Activated CD4-positive, alpha-beta T cell treated with anti-CD3 and anti-CD28 coated beads, Interleukin-2, amount 50 U/mL, for 1 hour (primary cell): ENCODE results near the gene RTN4IP1.
"Not testable (repeated sequence)": the region's sequence is repeated elsewhere in the genome, so short reads cannot be mapped to it uniquely, and the experiment has no call there.

Experiments
- DNase-seq: peaks from one replicate; pipeline ENCODE4 v3.0.0-alpha.2; 2020

The RTN4IP1 gene

DNA sequence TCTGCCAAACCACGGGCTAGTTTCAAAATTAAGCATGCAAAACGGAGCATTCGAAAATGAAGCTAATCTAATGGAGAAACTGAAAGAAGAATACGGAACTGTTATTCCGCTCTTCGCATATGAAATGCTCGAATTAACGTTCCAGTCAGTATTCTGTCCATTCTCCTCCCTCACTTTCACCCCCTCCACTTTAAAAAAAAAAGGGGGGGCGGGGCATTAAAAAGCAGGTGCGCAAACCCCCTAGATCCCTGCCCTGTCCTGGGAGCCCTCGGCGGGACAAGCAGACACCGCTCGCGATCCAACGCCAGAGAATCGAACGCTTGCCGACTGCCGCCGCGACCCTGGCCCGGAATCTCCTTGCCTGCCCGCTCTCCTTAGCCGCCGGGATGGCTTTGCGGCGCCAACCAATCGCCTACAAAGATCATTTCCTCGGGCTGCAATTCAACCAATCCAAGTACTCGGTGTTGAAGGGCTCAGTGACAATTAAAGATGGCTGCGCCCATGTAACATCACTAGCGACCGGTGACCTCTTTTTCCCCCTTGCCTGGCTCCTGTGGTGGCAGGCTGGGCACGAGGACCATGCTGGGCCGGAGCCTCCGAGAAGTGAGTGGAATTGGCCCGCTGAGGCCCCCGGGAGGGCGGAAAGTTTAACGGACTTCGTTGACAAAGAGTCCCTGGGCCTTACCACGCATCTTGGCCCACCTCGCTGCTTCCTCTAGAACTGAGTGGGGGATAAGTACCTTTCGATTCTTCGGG is at the start of gene RTN4IP1, which contains the start of gene QRSL1:
RTN4IP1 (minus strand) TSS at position 396 of the 756 bp plus-strand sequence. CDS start 477 bp downstream, outside the sequence.
QRSL1 (plus strand) TSS at position 476 of the 756 bp plus-strand sequence; CDS start at position 580, 104 bp downstream.
- peak; percentile 79 for DNase-seq

DNA sequence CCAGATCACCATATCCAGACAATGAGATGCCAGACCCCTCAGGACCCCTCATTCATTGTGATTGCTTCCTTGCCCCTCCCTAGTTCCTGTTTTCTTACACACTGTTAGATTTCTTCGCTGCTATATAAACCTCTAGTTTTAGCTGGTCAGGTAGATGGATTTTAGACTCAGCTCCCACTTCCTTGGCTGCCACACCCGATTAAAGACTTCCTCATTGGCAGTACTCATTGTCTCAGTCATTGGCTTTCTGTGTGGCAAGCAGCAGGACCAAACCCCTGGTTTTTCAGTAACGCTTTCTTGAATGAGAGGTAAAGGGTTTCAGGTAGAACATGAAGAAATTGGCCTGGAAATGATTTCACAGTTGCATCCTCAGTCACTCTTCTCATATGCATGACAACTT is 48.0 kb upstream of the RTN4IP1 start:
- DNase-seq = no peak

DNA sequence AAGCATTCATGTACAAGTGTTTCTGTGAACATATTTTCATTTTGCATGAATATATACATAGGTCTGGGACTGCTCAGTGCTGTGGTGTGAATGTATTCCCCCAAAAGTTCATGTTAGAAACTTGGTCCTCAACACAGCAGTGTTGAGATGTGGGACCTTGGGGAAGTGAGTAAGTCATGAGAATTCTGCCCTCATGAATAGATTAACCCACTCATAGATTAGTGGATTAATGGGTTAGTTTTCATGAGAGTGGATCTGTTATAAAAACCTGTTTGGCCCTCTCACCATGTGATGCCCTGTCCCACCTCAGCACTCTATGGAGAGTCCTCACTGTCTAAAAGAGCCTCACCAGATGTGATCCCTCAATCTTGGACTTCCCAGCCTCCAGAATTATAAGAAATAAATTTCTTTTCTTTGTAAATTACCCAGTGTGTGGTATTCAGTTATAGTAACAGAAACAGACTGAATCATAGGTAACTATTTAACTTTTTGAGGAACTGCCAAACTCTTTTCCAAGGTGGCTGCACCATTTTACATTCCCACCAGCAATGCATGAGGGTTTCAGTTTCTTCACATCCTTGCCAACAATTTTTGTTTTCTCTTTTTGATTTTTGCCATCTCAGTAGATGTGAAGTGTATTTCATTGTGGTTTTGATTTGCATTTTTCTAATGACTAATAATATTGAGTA is 45.4 kb upstream of the RTN4IP1 start:
- no peak for DNase-seq

- DNase-seq = no peak
Measured at GRCh38 chr6:106671651-106672050, 42.4 kb upstream of the RTN4IP1 start.

- no peak for DNase-seq
Measured at GRCh38 chr6:106670236-106670635, 40.9 kb upstream of the RTN4IP1 start.

DNA sequence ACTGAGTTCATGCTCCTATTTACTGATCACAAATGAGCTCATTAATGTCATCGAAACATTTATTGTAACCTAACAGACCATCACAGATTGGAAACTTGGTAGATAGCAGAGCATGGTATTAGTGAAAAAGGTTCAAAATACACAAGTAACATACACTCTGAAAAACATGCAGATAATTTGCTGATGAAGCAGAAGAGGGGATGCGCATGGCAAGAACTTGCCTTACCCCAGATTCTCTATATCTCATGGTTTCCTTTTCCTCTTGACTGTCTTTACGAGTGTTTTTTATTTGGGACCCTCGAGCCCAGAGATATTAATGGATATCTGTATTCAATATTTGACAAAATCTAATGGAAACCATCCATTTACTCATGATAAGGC is 37.7 kb upstream of the RTN4IP1 start:
- DNase-seq = no peak

DNA sequence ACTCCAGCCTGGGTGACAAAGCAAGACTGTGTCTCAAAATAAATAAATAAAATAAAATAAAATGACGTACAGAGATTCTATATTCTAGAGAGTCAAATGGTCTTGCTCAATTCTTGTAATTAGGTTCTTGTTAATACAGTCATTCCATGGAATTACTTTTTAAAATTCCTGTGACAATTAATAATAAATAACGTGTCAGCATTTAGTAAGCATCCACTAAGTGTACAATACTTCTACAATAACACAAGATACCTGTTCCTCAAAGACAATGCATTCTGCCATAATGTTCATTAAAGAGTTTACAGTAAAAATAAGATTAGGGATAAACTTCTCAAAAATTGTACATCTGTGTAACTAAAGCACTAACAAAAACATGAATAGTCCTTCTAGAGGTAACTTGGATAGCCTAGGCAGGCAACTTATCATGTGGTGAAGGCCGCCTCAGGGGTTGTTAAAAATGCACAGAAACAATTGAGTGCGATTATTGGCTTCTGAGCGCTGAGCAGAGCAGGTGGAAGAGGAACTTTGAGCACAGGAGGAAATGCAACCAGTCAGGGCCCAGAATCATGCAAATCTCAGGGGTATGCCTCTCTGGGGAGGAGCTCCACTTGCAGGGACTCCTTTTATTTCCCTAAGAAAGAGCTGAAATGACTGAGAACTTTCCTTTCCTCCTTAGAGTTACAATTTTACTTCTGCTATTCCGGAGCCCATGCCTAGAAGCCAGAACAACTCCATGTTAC is 37.2 kb upstream of the RTN4IP1 start:
- no peak for DNase-seq

GRCh38 chr6:106662458-106662857 is 33.2 kb upstream of the RTN4IP1 start:
- DNase-seq = no peak

- DNase-seq = no peak
Measured at GRCh38 chr6:106659859-106660258, 30.6 kb upstream of the RTN4IP1 start.

DNA sequence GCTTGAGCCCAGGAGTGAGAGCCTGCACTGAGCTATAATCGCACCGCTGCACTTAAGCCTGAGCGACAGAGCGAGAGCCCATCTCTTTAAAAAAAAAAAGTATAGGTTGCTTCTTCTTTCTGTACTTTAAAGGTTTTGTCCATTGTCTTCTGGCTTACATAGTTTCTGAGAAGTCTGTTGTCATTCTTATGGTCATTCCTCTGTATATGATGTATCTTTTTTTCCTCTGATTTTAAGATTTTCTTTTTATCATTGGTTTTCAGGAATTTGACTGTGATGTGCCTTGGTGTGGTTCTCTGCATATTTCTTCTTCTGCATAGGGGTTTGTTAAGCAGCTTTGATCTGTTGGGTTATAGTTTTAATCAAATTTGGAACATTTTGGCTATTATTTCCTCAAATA is 29.2 kb upstream of the RTN4IP1 start:
- DNase-seq = no peak

GRCh38 chr6:106648651-106649308 is 19.5 kb upstream of the RTN4IP1 start:
- no peak for DNase-seq

DNA sequence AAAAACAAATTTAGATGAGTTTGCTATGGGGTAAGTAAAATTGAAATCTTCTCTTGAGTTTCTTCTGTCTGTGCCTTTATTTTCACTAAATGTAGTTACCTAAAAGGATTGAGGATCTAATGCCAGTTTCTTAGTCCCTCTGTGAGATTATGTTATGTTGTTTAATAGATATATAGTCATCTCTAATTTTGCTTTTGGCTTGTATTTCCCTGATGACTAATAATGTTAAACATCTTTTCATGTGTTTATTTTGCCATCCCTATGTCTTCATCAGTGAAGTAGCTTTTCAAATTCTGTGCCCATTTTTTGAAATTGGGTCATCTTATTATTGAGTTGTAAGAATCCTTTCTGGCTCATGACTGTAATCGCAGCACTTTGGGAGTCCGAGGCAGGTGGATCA is 13.8 kb upstream of the RTN4IP1 start:
- no peak for DNase-seq

DNA sequence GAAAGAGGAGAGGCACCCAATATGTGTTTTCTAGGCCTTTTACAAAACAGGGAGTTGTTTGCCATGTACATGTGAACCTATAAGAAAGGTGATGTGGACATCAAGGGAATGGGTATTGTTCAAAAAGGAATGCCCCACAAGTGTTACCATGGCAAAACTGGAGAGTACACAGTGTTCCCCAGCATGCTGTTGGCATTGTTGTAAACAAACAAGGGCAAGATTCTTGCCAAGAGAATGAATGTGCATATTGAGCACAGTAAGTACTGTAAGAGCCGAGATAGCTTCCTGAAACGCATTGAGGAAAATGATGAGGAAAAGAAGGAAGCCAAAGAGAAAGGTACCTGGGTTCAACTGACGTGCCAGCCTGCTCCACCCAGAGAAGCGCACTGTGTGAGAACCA is 13.2 kb upstream of the RTN4IP1 start:
- DNase-seq = no peak

GRCh38 chr6:106639812-106640211 is 10.5 kb upstream of the RTN4IP1 start:
- no peak for DNase-seq

DNA sequence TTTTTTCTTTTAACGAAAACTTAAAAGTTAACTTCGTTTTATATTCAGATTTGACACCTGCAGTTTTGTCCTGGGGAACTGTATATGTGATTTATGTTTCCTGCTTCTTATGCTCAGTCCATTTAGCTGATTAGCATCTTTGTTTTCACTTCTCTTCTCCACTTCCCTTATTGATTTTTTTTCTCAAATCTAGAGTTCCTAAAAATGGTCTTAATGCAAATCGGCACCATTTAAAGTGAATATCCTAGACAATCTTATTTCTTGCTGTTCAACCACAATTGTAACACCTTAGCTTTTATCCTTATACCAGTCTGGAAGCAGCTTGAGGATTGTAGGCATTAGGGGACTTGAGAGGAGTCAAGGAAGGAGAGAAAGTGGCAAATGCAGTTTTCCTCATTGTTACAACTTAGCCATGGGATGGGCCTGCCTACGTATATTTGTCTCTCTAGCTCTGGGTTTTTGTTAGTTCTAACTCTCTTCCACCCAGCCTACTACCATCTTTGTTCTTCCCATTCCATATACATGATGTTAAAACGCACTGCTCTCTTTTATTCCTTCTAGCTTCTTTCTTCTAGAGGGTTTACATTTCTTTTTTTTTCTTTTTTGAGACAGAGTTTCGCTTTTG is 8.5 kb upstream of the RTN4IP1 start:
- no peak for DNase-seq

DNA sequence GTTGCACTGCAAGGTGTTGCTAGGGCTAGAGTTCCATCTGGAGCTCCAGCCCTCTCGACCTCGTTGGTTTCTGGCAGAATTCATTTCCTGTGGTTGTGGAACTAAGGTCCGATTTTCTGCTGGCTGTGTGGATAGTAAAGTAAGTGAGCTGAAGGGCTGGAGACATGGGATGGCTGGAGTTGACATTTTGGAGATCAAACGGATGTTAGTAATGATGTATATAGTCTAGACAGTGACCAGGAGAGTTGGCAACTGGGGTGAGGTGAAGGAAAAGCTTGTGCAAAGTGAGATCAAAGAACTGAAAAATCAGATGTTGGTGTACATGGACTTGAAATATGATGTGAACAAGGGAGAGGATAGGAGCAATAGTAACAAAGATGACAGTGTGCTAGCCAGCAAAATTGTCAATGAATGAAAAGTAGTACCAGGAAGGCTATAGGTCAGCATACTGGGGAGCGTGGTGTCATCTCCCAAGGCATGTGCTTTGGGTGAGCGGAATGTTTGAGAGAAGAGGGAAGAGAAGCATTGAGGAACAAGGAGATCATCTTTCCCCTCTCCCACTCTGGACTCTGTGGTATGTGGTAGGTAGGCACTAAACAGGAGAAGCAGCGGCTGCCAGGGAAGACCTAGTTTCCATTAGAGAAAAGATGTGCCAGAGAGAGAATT is 7.9 kb upstream of the RTN4IP1 start:
- DNase-seq = no peak

DNA sequence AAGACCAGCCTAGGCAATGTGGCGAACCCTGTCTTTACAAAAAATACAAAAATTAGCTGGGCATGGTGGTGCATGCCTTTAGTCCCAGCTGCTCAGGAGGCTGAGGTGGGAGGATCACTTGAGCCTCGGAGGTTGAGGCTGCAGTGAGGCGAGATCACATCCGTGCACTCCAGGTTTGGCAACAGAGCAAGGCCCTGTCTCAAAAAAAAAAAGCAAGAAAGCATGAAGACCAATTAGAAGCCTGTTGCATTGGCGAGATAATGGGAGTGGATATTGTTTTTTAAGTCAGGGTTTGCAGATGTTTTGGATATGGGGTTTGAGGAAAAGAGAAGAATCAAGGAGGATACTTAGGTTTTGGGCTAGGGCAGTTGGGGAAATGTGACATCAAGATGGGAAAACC is 5.3 kb upstream of the RTN4IP1 start:
- no peak for DNase-seq

DNA sequence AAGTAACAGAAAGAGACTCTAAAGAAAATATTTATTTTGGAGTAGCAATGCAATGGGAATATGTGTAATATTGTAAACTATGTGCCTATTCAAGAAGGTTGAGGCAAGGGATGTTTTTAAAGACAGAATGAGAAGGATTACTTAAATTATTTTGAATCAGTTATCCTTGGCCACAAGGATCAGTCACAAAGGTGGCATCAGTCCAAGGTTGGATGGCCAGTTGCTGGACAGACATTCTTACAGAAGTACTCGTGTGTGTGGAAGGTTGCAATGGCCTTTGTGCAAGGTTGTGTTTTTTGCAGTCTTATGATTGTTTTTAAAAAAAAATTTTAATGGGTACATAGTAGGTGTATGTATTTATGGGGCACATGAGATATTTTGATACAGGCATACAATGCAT is 2.0 kb upstream of the RTN4IP1 start:
- no peak for DNase-seq

DNA sequence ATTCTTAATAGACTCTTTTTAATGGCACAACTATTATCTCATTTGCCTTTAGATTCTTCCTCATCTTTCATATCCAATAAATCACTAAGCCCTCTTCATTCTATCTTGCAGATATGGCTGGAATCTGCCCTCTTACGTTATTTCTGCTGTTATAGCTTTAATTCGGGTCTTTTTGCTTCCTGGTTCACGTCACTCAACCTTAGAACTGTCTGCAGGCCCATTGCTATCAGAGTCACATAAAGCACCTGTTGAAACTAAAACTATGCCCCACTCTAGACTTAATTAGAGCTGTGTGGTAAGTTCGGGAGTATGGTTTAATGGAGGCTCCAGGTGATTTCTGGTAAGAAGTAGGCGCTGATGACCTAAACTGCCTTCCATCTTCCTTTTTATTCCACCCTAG is 1.1 kb upstream of the RTN4IP1 start:
- no peak for DNase-seq

DNA sequence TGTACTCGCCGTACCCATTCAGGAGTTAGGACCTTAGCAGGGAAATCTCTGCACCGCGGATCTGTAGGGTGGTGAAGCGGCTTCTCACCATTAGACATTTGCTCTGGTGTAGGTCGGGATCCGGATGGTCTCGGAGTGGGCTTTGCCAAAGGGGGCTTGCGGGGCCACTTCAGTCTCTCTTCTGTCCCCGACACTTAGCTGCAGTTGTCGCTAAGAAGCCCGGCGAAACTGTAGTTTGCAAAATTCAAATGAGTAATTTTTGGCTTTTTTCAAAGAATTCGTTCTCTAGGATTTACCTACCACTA is 513 bp upstream of the RTN4IP1 start:
- no peak for DNase-seq

DNA sequence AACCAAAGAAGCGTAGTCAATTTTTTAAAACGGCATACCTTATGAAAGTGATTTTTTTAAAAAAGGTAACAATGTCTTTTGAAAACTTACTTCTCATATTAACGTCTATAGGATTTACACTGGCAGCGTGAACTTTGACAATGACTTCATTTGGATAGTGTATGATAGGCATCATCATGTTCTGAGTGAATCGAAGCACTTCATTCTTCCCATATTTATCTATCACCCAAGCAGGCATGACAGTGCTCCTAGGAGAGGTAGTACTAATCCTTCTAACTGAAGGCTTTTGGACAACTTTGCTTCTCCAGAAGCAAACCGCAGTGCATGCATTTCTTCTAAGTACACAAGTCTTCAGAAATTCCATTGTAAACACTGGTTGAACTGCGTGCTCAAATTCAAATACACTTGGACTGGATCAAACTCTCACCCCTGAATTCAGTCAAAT is 618 bp downstream of the RTN4IP1 start:
- DNase-seq = no peak

GRCh38 chr6:106627760-106628159 is 1.5 kb downstream of the RTN4IP1 start:
- DNase-seq = not testable (repeated sequence)
